ENCODE measurements around the gene DPH6.
"Not testable (repeated sequence)": the region's sequence is repeated elsewhere in the genome, so short reads cannot be mapped to it uniquely, and the experiment has no call there.

Gene DPH6

GRCh38 chr15:35484231-35484945, 61.6 kb downstream of the DPH6 start:
- no peak for DNase-seq

- DNase-seq = no peak
These were observed 64.0 kb downstream of the DPH6 start for GRCh38 chr15:35481992-35482391.

DNA sequence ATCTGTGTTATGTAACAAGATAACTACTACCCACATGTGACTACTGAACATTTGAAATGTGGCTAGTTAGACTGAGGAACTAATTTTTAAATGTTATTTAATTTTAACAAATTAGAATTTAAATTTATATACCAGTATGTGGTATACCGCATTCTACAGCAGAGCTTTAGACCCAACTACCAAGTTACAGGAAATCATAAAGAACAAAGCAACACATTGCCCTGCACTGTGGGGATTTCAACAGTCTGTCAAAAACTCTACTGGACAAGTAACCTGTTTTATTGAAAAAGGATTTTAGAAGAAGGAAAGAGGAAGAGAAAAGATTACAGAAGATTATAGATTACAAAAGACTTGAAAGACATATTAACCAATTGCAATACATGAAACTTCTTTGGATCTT, 64.9 kb downstream of the DPH6 start:
- DNase-seq = no peak

DNA sequence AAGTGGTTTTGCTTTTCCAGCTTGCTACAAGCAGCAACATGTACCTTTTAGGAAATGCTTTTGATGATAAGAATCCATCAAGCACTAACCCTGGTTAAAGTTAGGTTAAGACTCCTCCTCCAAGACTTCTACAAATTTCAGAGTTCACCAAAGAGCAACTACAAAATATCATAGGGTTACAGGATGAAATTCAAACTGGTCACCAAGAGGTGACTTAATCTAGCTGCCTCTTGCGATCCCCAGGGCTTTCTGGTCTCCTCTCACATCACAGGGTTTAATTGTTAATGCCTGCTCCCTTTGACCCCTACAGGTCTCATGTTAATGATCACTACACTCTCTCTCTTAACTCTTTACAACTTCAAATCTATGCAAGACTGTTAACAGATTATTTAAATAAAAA, 66.5 kb downstream of the DPH6 start:
- DNase-seq = no peak

GRCh38 chr15:35477312-35478262, 68.4 kb downstream of the DPH6 start:
- DNase-seq = no peak

- DNase-seq = no peak
These were observed 74.9 kb downstream of the DPH6 start for GRCh38 chr15:35471024-35471423.

GRCh38 chr15:35470441-35470840, 75.5 kb downstream of the DPH6 start:
- no peak for DNase-seq

DNA sequence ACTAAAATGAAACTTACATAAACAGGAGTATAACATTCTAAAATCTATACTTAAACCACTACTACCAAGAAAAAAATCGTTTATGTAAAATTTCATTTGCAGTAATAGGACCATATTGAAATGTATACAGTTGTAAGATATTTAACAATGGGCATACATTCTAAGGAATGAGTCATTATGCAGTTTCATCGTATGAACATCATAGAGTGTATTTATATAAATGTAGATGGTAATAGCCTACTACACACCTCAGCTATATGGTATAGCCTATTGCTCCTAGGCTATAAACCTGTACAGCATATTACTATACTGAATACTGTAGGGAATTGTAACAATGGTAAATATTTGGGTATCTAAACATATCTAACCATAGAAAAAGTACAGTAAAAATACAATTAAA, 79.5 kb downstream of the DPH6 start:
- no peak for DNase-seq

GRCh38 chr15:35465783-35466182, 80.2 kb downstream of the DPH6 start:
- no peak for DNase-seq

DNA sequence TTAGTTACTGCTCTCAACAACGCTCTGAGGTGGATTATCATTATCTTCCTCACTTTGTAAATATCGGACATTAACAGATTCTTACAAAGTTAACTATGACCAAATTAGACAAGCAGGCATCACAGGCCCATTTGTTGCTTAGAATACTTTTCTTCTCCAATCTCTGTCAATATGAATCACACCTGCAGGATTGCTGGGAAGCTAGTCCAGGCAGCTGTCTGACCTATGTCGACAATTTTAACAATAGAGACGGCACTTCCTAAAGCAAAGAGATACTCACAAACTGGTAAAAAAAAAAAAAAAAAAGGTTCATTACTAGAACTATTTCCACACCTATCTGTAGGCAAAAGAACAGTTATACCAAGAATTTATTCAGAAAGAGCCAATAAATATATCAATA, 85.3 kb downstream of the DPH6 start:
- DNase-seq = no peak

- DNase-seq = no peak
These were observed 87.6 kb downstream of the DPH6 start for GRCh38 chr15:35458176-35458856.

DNA sequence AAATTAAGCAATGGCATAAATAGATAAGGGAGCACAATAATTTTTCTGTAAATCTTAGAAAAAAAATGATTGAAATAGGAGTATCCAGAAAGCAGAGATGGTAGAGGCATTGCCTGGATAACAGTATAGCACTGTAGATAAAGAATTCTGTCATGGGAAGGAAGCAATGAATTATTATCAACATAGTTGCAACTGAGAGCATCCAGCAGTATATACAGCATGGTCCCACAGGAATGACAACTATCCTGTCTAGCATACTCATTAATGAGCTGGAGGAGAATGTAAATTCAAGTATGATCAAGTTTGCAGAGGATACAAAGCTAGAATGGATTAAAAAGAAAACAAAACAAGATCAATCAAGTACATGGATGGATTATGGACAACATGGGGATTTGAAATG, 90.8 kb downstream of the DPH6 start:
- no peak for DNase-seq

DNA sequence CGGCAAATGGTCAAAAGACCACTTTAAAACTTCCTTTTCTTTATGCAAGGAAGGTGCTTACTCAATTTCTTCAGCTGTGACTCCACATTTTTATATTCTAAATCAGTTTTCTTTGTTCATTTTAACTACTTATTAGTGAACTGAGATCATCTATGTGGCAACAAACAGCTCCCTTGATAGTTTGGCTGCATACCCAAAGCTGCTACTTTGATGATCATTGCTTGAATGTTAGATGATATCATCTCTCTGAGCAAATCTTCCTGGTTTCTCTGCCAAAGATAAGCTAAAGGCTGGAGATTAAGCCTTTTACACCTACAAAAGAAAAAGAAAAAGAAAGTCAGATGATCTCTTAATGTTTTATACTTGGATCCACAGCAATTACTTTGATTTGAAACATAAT, 95.5 kb downstream of the DPH6 start:
- DNase-seq = no peak

GRCh38 chr15:35448294-35448693, 97.7 kb downstream of the DPH6 start:
- DNase-seq = no peak

- no peak for DNase-seq
These were observed 100.1 kb downstream of the DPH6 start for GRCh38 chr15:35445891-35446290.

DNA sequence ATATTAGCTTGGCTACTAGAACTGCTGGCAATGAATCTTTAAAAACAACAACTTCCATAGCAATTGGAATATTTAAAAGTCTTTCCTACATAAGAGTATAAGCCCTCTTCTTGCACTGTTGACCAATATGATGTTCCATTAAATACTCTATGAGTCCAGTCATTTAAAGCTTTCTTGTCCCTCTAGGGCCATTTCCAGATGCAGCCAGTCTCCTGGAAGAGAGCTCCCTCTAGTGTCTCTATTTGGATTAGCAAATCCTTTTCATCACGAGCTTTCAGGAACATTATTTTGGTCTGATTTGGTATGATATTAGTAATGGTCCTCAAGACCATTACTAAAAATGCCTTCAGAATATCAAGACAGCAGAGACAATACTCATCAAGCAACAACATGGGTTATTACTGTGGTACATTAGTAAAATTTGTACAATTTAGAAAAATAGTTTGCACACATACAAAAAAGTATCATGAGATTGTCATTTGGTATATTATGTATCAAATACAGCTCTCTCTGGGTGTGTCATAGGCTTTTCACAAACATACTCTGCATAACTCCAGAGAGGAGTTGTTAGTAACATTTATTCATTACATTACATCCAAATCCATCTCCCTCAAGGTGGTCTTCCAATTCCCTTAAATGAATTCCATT, 101.3 kb downstream of the DPH6 start:
- peak in 1 of 5 donors; percentile 12 for DNase-seq

DNA sequence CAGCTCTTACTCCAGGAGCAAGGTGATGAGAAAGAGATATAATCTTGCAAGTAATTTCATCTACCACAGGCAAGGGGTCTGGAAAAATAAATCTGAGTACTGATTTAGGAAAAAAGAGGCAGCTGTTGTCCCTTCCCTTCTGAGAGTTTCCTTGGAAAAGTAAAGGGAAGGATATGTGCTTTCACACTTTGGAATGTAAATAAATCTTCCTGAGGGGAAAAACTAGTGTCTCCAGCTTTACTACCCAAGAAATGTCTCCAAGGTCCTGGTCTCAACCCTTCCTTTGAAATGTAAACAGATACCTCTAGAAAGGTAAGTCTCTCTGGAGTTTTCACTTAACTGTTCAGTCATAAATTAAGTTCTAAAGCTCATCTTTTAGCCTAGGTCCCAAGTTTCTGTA, 102.6 kb downstream of the DPH6 start:
- no peak for DNase-seq

- no peak for DNase-seq
These were observed 103.2 kb downstream of the DPH6 start for GRCh38 chr15:35442742-35443141.

- DNase-seq = not testable (repeated sequence)
These were observed 104.7 kb downstream of the DPH6 start for GRCh38 chr15:35441279-35441678.

- no peak for DNase-seq
These were observed 105.7 kb downstream of the DPH6 start for GRCh38 chr15:35440265-35440664.

GRCh38 chr15:35439291-35439690, 106.7 kb downstream of the DPH6 start:
- no peak for DNase-seq

GRCh38 chr15:35437157-35437556, 108.8 kb downstream of the DPH6 start:
- no peak for DNase-seq

DNA sequence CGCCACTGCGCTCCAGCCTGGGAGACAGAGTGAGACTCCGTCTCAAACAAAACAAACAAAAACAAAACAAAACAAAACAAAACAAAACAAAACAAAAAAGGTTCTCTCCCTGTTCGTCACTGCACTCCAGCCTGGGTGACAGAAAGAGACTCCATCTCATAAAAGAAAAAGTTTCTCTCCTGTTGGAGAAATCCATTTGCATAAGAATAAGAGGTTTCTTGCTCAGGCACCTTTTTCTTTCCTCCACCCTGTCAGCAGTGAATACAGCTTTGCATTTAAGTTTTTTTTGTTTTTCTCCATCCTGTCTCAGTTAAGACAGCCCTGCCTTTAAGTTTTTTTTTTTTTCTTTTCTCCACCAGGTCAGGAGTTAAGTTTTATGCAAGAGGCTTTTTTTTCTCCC, 109.5 kb downstream of the DPH6 start:
- DNase-seq = no peak
